GM12801 (cell line): ENCODE data around the gene SUN1.

Experiments used
- TF ChIP-seq, protein P1 (sequence below): IDR thresholded peaks from one replicate; pipeline ENCODE4 v1.5.1; 2011; ENCODE audit warnings: control low read depth; ENCODE audit not compliant: insufficient read length; ENCODE audit errors: extremely low read depth

Gene SUN1

DNA sequence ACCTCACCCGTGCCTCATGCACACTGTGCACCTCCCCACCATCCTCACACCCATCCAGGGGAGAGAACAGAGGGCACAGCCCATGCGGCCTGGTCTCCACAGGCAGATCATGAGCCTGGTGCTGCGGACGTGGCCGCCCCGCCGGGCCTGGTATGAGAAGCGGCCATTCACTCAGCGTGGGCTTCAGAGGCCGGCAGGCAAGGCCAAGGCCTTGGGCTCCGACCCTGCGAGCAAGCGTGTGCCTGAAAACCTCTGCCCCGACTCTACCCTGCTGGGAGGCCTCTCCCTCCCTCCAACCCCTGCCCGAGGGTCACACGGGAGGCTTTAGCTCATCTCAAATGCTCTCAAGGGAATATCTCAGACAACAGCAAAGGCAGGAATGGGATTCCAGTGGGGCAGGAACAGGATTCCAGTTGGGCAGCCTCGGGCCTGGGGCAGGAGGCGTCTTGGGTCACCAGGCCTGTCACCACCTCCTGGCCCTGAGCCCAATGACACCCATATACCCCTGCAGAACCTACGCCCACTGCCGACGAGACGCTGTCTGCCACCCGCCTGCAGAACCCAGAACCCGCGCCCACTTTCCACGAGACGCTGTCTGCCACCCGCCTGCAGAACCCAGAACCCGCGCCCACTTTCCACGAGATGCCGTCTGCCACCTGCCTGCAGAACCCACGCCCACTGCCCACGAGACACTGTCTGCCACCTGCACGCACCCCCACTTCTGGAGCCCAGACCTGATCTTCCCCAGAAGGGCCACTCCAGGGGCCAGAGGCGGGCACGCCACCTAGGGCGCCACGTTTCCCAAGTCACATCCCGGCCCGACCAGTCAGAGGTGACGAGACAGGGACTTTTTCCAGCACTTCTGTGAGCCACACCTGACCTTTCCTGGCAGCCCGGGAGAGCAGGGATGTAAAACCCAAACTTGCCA lies 83.3 kb downstream of the SUN1 start:
- TF ChIP-seq, protein P1, sequence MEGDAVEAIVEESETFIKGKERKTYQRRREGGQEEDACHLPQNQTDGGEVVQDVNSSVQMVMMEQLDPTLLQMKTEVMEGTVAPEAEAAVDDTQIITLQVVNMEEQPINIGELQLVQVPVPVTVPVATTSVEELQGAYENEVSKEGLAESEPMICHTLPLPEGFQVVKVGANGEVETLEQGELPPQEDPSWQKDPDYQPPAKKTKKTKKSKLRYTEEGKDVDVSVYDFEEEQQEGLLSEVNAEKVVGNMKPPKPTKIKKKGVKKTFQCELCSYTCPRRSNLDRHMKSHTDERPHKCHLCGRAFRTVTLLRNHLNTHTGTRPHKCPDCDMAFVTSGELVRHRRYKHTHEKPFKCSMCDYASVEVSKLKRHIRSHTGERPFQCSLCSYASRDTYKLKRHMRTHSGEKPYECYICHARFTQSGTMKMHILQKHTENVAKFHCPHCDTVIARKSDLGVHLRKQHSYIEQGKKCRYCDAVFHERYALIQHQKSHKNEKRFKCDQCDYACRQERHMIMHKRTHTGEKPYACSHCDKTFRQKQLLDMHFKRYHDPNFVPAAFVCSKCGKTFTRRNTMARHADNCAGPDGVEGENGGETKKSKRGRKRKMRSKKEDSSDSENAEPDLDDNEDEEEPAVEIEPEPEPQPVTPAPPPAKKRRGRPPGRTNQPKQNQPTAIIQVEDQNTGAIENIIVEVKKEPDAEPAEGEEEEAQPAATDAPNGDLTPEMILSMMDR, result no peak

- TF ChIP-seq, protein P1, result no peak
Observed at GRCh38 chr7:916291-916941, 84.1 kb downstream of the SUN1 start.

DNA sequence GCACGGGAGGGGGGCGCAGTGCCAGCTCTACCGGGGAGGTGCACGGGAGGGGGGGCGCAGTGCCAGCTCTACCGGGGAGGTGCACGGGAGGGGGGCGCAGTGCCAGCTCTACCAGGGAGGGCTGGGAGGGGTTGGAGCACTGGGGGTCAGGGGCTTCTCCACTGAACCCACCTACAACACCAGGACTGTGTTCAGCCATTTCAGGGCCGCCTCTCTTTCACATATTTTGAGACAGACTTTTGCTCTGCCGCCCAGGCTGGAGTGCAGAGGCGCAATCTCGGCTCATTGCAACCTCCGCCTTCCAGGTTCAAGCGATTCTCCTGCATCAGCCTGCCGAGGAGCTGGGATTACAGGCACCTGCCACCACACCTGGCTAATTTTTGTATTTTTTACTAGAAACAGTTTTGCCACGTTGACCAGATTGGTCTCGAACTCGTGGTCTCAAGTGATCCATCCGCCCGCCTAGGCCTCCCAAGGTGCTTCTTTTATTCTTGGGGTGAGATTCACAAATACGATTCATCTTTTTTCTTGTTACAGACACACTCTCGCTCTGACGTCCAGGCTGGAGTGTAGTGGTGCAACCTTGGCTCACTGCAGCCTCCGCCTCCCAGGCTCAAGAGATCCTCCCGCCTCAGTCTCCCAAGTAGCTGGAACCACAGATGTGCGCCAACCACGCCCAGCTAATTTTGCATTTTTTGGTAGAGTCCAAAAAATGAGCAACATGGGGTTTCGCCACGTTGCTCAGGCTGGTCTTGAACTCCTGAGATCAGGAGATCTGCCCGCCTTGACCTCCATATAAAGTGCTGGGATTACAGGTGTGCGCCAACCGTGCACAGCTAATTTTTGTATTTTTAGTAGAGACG lies 85.2 kb downstream of the SUN1 start:
- TF ChIP-seq, protein P1, result no peak

DNA sequence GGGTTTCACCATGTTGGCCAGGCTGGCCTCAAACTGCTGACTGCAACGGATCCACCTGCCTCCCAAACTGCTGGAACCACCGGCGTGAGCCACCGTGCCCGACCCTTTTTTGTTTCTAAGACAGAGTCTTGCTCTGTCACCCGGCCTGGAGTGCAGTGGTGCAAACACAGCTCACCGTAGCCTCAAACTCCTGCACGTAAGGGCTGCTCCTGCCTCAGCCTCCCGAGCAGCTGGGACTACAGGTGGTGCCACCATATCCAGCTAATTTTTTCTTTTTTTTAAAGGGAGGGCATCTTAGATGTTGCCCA lies 85.8 kb downstream of the SUN1 start:
- TF ChIP-seq, protein P1, result no peak

DNA sequence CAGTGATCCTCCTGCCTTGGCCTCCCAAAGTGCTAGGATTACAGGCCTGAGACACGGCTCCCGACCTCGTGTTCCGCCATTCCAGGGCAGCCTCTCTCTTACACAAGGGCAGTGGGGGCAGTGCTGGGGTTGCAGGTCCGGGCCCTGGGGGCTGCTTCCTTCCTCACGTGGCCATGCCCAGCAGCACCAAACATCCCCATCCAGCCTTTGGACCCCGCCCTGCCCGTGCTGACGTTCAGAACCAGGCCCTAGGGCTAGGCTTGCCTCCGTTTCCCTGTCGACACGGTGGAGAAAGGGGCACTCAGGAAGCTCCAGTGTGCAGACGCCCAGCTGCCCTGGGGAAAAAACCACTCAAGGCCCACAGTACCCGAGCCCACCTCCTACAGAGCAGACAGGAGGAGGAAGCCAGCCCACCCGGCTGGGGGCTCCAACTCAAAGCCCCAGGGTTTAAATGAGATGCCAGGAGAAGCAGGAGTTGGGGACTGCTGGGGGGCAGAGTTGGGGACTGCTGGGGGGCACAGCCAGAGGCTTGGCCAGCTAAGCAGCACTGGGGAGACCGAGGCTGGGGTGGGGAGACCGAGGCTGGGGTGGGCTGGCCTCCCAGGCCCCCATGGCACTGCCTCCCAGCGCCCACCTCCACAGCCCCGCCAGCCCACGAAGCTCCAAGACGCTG lies 86.3 kb downstream of the SUN1 start:
- TF ChIP-seq, protein P1, result no peak

GRCh38 chr7:919114-919442 lies 86.8 kb downstream of the SUN1 start:
- TF ChIP-seq, protein P1, result no peak
